Psoas muscle (tissue), 8 donors: ENCODE measurements around the gene EIF2B5. TPM values are rescaled to one million over a fixed set of nuclear protein-coding genes. Genes with fewer than 3 reads are reported as not detected.

Source experiments
- ATAC-seq, 4 donors: fragments of 200-7000 bp; cut with Tn5 transposase; one replicate each; pipeline ENCODE4 v1.9.1; 2020; ENCODE audit warnings: moderate library complexity in 3 of 4, mild to moderate bottlenecking in 2 of 4
- DNase-seq, 2 donors: peaks; one replicate each; pipeline ENCODE4 v3.0.0-alpha.2; 2020
- H3K27ac ChIP-seq: fragments of 200-600 bp; one replicate; pipeline ENCODE4 v1.8.0; 2022
- H3K27me3 ChIP-seq, 3 donors: fragments of 200-600 bp in 1 of 3; one replicate each; pipeline versions ENCODE4 v1.6.1 to v1.8.0; 2013 to 2022; ENCODE audit warnings: low read length in 2 of 3, mild to moderate bottlenecking in 2 of 3, moderate library complexity in 1 of 3; ENCODE audit not compliant: insufficient read depth in 3 of 3
- H3K36me3 ChIP-seq, 2 donors: fragments of 200-600 bp in 1 of 2; one replicate each; pipeline versions ENCODE4 v1.6.1 to v1.8.0; 2013 to 2022; ENCODE audit warnings: low read depth in 1 of 2, mild to moderate bottlenecking in 1 of 2, moderate library complexity in 1 of 2; ENCODE audit not compliant: insufficient read depth in 1 of 2
- H3K4me1 ChIP-seq: fragments of 200-600 bp; one replicate; pipeline ENCODE4 v1.8.0; 2022
- H3K4me3 ChIP-seq: fragments of 200-600 bp; one replicate; pipeline ENCODE4 v1.8.0; 2022; ENCODE audit warnings: mild to moderate bottlenecking
- H3K9me3 ChIP-seq: fragments of 200-600 bp; one replicate; pipeline ENCODE4 v1.8.0; 2022
- WGBS, 3 donors: extraction: QIAGEN DNeasy Blood & Tissue Kit; methylation state at CpG; one replicate each; pipeline versions ENCODE4 v1.1.6 to v1.1.7; 2013; 5-methylcytosine and 5-hydroxymethylcytosine counted together
- intact Hi-C, 2 donors: fragments of 100-400 bp; cut with DNase I; formaldehyde crosslinking; loops; one replicate each; pipeline versions ENCODE4 v1.11.0 to v1.14.2; 2022
- polyA plus RNA-seq, 3 donors: library from polyadenylated mRNA; stranded (reverse); fragments of 200-250 nt; gene quantifications; one replicate each; pipeline ENCODE4 v1.2.3, GENCODE V29; 2013
- total RNA-seq, 4 donors: library from RNA; stranded (reverse); fragmentation: NEBNext Ultra II Directional in 2 of 4; extraction: Animal tissue kit (Norgen Biotek cat#: 25700) in 2 of 4; gene quantifications; one replicate each; pipeline versions ENCODE4 v1.2.1 to v1.2.4, GENCODE V29; 2021 to 2023
- TF ChIP-seq, protein P1 (sequence below): fragments of 200-600 bp; IDR thresholded peaks from one replicate; pipeline ENCODE4 v1.8.0; 2022; ENCODE audit warnings: antibody characterized with exemption
- donor health status: healthy with polysubstance abuse.
- donor health status: DM: no; HTN: no; CAD: no; lungs with moderate emphysema.
- donor health status: Bipolar disorder and iron deficiency.
- donor health status: healthy.
- donor health status: DM: yes; HTN: yes; CAD: no.
- donor health status: DM: no; HTN: no; CAD: no.
- donor health status: DM: no; HTN: no; CAD: no.
- donor health status: DM: yes; HTN: yes; CAD: no.

EIF2B5 gene
- total and polyA plus RNA-seq, 7 donors, result 44.0 to 101 (median 55.1) TPM

DNA sequence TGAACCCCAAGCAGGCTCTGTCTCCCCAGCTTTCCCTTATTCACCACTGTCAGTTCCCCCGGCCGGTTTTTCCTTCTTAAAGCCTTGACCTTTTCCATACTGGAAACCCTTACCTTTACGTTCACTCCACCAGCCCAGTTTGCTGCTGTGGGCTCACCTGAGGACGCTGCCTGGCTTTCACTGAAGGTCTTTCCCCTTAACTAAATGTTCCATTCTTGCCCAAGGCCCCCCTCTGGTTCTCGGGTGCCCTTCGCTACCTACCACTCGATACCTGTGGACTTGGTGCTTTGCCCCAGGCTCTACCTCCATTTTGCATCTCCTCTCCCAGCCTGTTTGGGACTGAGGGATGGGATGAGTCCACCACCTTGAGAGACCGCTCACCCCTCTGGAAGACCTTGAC, 40.3 kb downstream of the EIF2B5 start:
- no peak for ATAC-seq
- Histone ChIP-seq H3K36me3 (peaks cover 7 to 64% of the 10 kb centered on the region in 2 donors), H3K27ac (peak overlapping the region; percentile 96), H3K27me3 (no peaks in the 10 kb centered on the region), H3K4me3 (peak overlapping the region; percentile 100), H3K4me1 (peaks cover 36% of the 10 kb centered on the region), H3K9me3 (no peaks in the 10 kb centered on the region)
- 19 to 25% (median 19%) methylated on average over 8 of the region's 8 CpGs for WGBS, 3 donors
- intact Hi-C loops, result loop anchor here (1.0 to 10.0 kb wide), 4 partner anchors 10 to 161 kb away; partner anchors contain the start of genes ABCC5 (in 1 of the 2) and EIF2B5 (in 1 of the 2)
- TF ChIP-seq, protein P1, sequence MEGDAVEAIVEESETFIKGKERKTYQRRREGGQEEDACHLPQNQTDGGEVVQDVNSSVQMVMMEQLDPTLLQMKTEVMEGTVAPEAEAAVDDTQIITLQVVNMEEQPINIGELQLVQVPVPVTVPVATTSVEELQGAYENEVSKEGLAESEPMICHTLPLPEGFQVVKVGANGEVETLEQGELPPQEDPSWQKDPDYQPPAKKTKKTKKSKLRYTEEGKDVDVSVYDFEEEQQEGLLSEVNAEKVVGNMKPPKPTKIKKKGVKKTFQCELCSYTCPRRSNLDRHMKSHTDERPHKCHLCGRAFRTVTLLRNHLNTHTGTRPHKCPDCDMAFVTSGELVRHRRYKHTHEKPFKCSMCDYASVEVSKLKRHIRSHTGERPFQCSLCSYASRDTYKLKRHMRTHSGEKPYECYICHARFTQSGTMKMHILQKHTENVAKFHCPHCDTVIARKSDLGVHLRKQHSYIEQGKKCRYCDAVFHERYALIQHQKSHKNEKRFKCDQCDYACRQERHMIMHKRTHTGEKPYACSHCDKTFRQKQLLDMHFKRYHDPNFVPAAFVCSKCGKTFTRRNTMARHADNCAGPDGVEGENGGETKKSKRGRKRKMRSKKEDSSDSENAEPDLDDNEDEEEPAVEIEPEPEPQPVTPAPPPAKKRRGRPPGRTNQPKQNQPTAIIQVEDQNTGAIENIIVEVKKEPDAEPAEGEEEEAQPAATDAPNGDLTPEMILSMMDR, result no peak
- DNase-seq, result no peak

DNA sequence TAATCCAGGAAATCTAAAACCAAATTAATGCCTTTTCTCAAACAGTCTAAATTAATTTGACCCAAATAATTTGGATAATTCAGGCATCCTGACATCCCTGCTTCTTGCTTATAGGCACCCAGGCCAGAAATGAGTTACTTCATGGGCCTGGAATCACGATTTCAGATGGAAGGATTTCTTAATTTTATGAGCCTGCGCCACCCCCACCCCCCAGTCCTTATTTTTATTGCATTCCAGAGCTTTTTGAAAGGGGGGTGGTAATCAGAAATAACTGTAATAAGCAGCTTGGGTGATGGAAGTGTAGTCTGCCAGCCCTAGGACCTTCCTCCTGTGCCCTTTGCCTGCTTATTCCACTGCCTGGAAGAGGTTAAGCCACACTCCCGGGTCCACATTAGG, 40.8 kb downstream of the EIF2B5 start:
- Histone ChIP-seq H3K27me3 (no peaks in the 10 kb centered on the region), H3K9me3 (no peaks in the 10 kb centered on the region), H3K4me1 (peaks cover 36% of the 10 kb centered on the region), H3K4me3 (peak overlapping the region; percentile 100), H3K36me3 (peaks cover 7 to 64% of the 10 kb centered on the region in 2 donors), H3K27ac (peak overlapping the region; percentile 96)
- no peak for DNase-seq
- TF ChIP-seq, protein P1, result no peak
- ATAC-seq, result no peak
- 18 to 25% (median 21%) methylated on average over 3 of the region's 3 CpGs for WGBS, 3 donors
- intact Hi-C loops, result loop anchor here (1.0 to 10.0 kb wide), 4 partner anchors 9 to 161 kb away; partner anchors contain the start of genes ABCC5 (in 1 of the 2) and EIF2B5 (in 1 of the 2)

DNA sequence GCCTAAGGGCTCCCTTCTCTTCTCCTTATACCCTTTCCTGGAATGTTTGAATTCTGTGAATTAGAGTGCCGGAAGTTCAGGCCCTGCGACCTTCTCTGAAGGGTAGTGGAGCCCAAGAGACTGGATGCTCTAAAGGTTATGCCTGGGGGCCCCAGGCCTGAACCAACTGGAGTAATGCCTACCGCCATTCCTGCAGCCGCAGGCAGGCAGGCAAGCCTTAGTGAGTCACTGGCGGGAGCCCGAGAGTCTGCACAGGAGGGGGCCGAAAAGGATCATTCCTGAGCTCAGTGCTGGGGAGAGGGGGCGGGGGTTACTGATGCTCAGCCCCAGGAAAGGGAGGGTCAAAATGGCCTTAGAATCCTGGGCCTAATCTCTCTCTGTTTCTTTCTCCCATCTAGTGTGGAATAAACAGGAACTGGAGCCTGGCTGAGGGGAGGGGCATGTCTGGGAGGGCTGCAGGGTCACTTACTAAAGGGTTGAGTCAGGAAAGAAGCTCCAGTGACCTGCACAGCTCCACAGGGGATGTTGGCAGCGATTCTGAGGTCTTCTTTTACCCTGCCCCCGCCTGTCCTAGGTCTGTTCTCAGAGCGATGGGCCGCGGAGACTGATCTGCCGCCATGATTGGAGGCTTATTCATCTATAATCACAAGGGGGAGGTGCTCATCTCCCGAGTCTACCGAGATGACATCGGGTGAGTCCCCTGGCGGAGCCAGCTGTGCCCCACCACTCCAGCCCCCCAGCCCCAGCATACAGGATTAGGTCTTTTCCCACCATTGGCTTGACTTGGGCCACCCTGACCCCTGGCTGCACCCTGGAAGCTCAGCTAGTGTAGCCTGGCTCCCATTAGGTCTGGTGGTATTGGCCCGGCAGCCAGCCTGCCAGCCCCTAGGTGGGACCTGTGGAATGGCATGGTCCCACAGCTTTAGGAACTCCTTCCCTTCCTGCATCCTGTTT, 41.5 kb downstream of the EIF2B5 start:
- Histone ChIP-seq H3K27me3 (no peaks in the 10 kb centered on the region), H3K36me3 (peaks cover 9 to 64% of the 10 kb centered on the region in 2 donors), H3K4me1 (peaks cover 36% of the 10 kb centered on the region), H3K4me3 (peak overlapping the region; percentile 100), H3K27ac (peak overlapping the region; percentile 96), H3K9me3 (no peaks in the 10 kb centered on the region)
- WGBS, 3 donors, result 26 to 37% (median 30%) methylated on average over 19 of the region's 19 CpGs
- peak; percentile 75 to 83 for DNase-seq
- peak; percentile 36 to 52 (median 44) for ATAC-seq
- intact Hi-C loops, result loop anchor here (5.0 to 10.0 kb wide), 3 partner anchors 39 to 162 kb away; partner anchors contain the start of genes ABCC5 (in 1 of the 2) and EIF2B5 (in 1 of the 2)
- TF ChIP-seq, protein P1, result no peak

DNA sequence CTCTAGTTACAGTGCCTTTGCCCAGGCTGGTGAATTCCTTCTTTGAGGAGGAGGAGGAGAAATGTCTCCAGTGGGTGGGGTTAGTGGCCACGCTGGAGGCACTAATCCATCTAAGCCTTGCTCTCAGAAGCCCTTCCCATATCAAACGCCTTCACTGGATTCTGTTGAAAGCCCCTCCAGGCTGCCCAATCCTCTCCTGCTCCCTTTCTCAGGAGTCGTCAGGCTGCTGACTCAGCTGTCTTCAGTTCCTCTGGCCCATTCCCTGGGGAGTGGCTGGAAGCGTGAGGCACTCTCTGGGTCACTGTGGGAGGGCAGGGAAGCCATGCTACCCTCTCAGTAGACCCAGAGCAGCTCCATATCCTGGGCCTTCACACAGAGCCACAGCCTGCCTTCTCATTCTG, 42.2 kb downstream of the EIF2B5 start:
- Histone ChIP-seq H3K27me3 (no peaks in the 10 kb centered on the region), H3K4me3 (peak overlapping the region; percentile 100), H3K27ac (peak overlapping the region; percentile 96), H3K4me1 (peaks cover 36% of the 10 kb centered on the region), H3K36me3 (peaks cover 16 to 65% of the 10 kb centered on the region in 2 donors), H3K9me3 (no peaks in the 10 kb centered on the region)
- TF ChIP-seq, protein P1, result no peak
- intact Hi-C loops, result loop anchor here (5.0 to 10.0 kb wide), 3 partner anchors 40 to 163 kb away; partner anchors contain the start of genes ABCC5 (in 1 of the 2) and EIF2B5 (in 1 of the 2)
- 11 to 20% (median 13%) methylated on average over 4 of the region's 4 CpGs for WGBS, 3 donors
- ATAC-seq (no peak), DNase-seq (peak in 1 of 2 donors; percentile 56)
